Epithelial cell of proximal tubule (primary cell): ENCODE results near the gene RFPL3. TPM values are rescaled to one million over a fixed set of nuclear protein-coding genes. Genes with fewer than 3 reads are reported as not detected.

ENCODE experiments used
- DNase-seq: peaks from one replicate; pipeline ENCODE4 v3.0.0-alpha.2; 2011; ENCODE audit warnings: low read depth
- H3K4me3 ChIP-seq: 2 replicates; pipeline ENCODE4 v1.5.1; 2011; ENCODE audit warnings: low read depth, mild to moderate bottlenecking, low read length
- total RNA-seq: library from RNA; depleted of rRNA; stranded (reverse); fragments of >200 nt; gene quantifications from 2 replicates; pipeline ENCODE4 v1.2.3, GENCODE V29; 2015
- TF ChIP-seq, protein P1 (sequence below): conservative IDR thresholded peaks from 2 replicates; pipeline ENCODE4 v1.5.1; 2012; ENCODE audit warnings: low read depth, mild to moderate bottlenecking, low read length

RFPL3 gene
- total RNA-seq, 1 donor from 2014 or later = not detected

DNA sequence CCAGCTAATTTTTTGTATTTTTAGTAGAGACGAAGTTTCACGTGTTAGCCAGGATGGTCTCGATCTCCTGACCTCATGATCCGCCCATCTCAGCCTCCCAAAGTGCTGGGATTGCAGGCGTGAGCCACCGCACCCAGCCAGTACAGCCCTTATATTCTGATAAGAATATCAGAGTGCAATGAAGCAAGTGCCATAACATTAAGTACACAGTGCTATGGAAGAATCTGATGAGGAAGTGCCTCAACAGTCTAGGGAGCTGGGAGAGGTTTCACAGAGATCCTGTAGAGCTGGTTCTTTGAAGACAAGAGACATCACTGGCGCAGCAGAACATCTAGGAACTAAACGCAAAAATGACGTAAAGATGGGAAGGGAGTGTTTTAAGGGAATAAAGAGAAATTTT lies 52.3 kb downstream of the RFPL3 start:
- TF ChIP-seq, protein P1, sequence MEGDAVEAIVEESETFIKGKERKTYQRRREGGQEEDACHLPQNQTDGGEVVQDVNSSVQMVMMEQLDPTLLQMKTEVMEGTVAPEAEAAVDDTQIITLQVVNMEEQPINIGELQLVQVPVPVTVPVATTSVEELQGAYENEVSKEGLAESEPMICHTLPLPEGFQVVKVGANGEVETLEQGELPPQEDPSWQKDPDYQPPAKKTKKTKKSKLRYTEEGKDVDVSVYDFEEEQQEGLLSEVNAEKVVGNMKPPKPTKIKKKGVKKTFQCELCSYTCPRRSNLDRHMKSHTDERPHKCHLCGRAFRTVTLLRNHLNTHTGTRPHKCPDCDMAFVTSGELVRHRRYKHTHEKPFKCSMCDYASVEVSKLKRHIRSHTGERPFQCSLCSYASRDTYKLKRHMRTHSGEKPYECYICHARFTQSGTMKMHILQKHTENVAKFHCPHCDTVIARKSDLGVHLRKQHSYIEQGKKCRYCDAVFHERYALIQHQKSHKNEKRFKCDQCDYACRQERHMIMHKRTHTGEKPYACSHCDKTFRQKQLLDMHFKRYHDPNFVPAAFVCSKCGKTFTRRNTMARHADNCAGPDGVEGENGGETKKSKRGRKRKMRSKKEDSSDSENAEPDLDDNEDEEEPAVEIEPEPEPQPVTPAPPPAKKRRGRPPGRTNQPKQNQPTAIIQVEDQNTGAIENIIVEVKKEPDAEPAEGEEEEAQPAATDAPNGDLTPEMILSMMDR = no peak
- DNase-seq = no peak
- no peak overlapping the region for H3K4me3 ChIP-seq

DNA sequence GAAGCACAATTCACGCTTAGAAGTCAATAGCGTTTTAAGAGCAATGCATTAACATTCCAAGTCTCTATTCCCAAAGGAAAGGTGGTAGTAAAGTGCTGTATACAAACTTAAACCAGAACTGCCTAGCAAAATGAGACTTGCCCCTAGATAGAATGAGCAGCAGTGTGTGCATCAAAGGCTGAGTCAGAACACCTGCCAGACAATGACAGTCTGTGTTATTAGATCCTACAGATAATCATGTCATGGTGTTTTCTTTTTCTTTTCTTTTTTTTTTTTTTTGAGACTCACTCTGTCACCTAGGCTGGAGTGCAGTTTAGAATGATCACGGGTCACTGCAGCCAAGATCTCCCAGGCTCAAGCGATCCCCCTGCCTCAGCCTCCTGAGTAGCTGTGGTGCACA lies 52.8 kb downstream of the RFPL3 start:
- TF ChIP-seq, protein P1 = no peak
- H3K4me3 ChIP-seq = peak overlapping the region; percentile 99

More for the DNA sequence above, 52.8 kb downstream of the RFPL3 start:
- no peak for DNase-seq

Other genes with a start within 250 kb of the RFPL3 start
- not detected in 2 replicates for gene C22orf42, start 198.6 kb upstream of the RFPL3 start, total RNA-seq
- not detected in 2 replicates for gene RFPL2, start 152.8 kb upstream of the RFPL3 start, total RNA-seq
- gene SLC5A4, start 102.5 kb upstream of the RFPL3 start, total RNA-seq = not detected in 2 replicates
- gene RTCB, start 54.4 kb downstream of the RFPL3 start, total RNA-seq = 106 and 130 TPM in 2 replicates
- gene BPIFC, start 106.6 kb downstream of the RFPL3 start, total RNA-seq = not detected in 2 replicates
- gene FBXO7, start 116.9 kb downstream of the RFPL3 start, total RNA-seq = 89.7 and 91.0 TPM in 2 replicates